OCI-M2 (cell line): ENCODE measurements around the gene ITIH6.
"Not testable (repeated sequence)": the region's sequence is repeated elsewhere in the genome, so short reads cannot be mapped to it uniquely, and the experiment has no call there.

Experiments
- DNase-seq: peaks from one replicate; lab custom pipeline; 2025; ENCODE audit not compliant: unreplicated experiment; lab: John Stamatoyannopoulos, UW

The ITIH6 gene

GRCh38 chrX:54808605-54809483 lies 10.8 kb upstream of the ITIH6 start:
- DNase-seq = peak; percentile 92

GRCh38 chrX:54808109-54808604 lies 10.1 kb upstream of the ITIH6 start:
- no peak for DNase-seq

- DNase-seq = no peak
These were observed 9.6 kb upstream of the ITIH6 start, which contains the start of gene MAGED2 for GRCh38 chrX:54807524-54808108. Gene MAGED2, plus strand, starts transcription at chrX:54807745. Its CDS starts 1,587 bp downstream, at chrX:54809332.

- DNase-seq = no peak
These were observed 991 bp upstream of the ITIH6 start for GRCh38 chrX:54799046-54799445.

GRCh38 chrX:54794795-54795194 lies 3.3 kb downstream of the ITIH6 start:
- DNase-seq = no peak

GRCh38 chrX:54794028-54794427 lies 4.0 kb downstream of the ITIH6 start:
- DNase-seq = no peak

- not testable (repeated sequence) for DNase-seq
These were observed 8.7 kb downstream of the ITIH6 start for GRCh38 chrX:54789405-54789804.

GRCh38 chrX:54788446-54788845 lies 9.6 kb downstream of the ITIH6 start:
- DNase-seq = no peak

- DNase-seq = no peak
These were observed 11.1 kb downstream of the ITIH6 start for GRCh38 chrX:54786967-54787366.

- DNase-seq = no peak
These were observed 12.2 kb downstream of the ITIH6 start for GRCh38 chrX:54785901-54786300.

- no peak for DNase-seq
These were observed 20.9 kb downstream of the ITIH6 start for GRCh38 chrX:54776987-54777672.

GRCh38 chrX:54776061-54776460 lies 22.0 kb downstream of the ITIH6 start:
- DNase-seq = no peak

GRCh38 chrX:54774391-54775094 lies 23.5 kb downstream of the ITIH6 start:
- DNase-seq = not testable (repeated sequence)

- no peak for DNase-seq
These were observed 39.7 kb downstream of the ITIH6 start for GRCh38 chrX:54758114-54759055.

- no peak for DNase-seq
These were observed 43.2 kb downstream of the ITIH6 start for GRCh38 chrX:54754854-54755253.

- no peak for DNase-seq
These were observed 49.4 kb downstream of the ITIH6 start for GRCh38 chrX:54748626-54749025.

GRCh38 chrX:54747733-54748393 lies 50.2 kb downstream of the ITIH6 start:
- no peak for DNase-seq

GRCh38 chrX:54746928-54747327 lies 51.1 kb downstream of the ITIH6 start:
- no peak for DNase-seq

GRCh38 chrX:54745676-54746075 lies 52.4 kb downstream of the ITIH6 start:
- no peak for DNase-seq
